IMR-90 (cell line): Measurements from ENCODE around the gene SLC4A2. TPM values are rescaled to one million over a fixed set of nuclear protein-coding genes. Genes with fewer than 3 reads are reported as not detected.

Experiments used
- ELK1 ChIP-seq: fragments of 150-350 bp; IDR thresholded peaks from 2 replicates; pipeline ENCODE4 v1.6.1; 2016; ENCODE audit warnings: low read depth, mild to moderate bottlenecking, low read length, moderate library complexity, borderline replicate concordance
- FOS ChIP-seq: fragments of 150-350 bp; IDR thresholded peaks from 2 replicates; pipeline ENCODE4 v1.6.1; 2016; ENCODE audit warnings: low read depth, low read length
- POLR2A ChIP-seq: IDR thresholded peaks from 2 replicates; pipeline ENCODE4 v1.6.1; 2012; ENCODE audit warnings: mild to moderate bottlenecking, low read depth, low read length
- polyA plus RNA-seq, 3 experiments: library from polyadenylated mRNA; depleted of rRNA; stranded (reverse); fragments of >200 nt; gene quantifications; 2 replicates each; pipeline ENCODE4 v1.2.3, GENCODE V29; 2012; ENCODE audit warnings: low replicate concordance in 1 of 3
- total RNA-seq: library from RNA; depleted of rRNA; stranded (reverse); fragments of >200 nt; gene quantifications from 2 replicates; pipeline ENCODE4 v1.2.3, GENCODE V29; 2012

The SLC4A2 gene
- total and polyA plus RNA-seq, 2 of the 4 experiments (the other 2 are of a cell fraction), result 29.6 to 91.0 TPM

GRCh38 chr7:151046603-151047573 lies 12.5 kb upstream of the SLC4A2 start (continued):
- TF ChIP-seq ELK1 (no peak), POLR2A (no peak), FOS (no peak)
